OCI-LY7 (cell line): ENCODE measurements around the gene LRP1-AS.

Experiments used
- EZH2phosphoT487 ChIP-seq: fragments of 200-600 bp; sonication (generic); IDR thresholded peaks from 2 replicates; pipeline ENCODE4 v1.6.1; 2018; ENCODE audit warnings: low read depth, borderline replicate concordance, mild to moderate bottlenecking, mixed run types, antibody characterized with exemption, low read length, moderate library complexity, mixed read lengths
- TF ChIP-seq, protein P1 (sequence below): fragments of 200-600 bp; sonication (generic); conservative IDR thresholded peaks from 2 replicates; pipeline ENCODE4 v1.5.1; 2014; ENCODE audit warnings: mild to moderate bottlenecking, antibody characterized with exemption, low read length, moderate library complexity, mixed read lengths

DNA sequence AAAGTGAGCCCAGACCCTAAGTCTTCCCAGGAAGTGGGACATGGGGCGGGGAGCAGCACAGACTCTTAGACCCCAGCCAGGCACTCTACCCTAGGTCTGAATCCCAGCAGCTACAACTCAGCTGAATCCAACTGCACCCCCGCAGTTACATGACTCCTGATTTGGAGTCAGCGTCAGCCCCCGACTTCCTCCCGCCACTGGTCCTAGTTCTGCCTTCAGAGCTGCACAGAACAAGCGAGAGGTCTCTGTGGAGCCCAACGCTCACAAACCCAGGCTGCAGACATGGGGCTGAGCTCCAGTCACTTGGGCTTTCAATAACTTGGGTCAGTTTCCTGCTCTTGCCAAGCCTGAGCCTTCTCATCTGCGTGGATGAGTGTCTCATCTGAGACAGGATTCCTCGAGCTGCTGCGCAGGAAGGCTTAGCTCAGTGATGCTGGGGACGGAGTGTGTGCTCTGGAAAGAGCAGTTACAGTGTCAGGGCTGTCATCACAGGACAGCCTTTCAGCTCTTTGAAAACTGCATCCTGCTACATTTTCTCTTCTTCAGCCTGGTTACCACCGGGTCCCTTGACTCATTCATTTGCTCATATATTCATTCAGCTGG, 38.6 kb upstream of the LRP1-AS start:
- TF ChIP-seq, protein P1, sequence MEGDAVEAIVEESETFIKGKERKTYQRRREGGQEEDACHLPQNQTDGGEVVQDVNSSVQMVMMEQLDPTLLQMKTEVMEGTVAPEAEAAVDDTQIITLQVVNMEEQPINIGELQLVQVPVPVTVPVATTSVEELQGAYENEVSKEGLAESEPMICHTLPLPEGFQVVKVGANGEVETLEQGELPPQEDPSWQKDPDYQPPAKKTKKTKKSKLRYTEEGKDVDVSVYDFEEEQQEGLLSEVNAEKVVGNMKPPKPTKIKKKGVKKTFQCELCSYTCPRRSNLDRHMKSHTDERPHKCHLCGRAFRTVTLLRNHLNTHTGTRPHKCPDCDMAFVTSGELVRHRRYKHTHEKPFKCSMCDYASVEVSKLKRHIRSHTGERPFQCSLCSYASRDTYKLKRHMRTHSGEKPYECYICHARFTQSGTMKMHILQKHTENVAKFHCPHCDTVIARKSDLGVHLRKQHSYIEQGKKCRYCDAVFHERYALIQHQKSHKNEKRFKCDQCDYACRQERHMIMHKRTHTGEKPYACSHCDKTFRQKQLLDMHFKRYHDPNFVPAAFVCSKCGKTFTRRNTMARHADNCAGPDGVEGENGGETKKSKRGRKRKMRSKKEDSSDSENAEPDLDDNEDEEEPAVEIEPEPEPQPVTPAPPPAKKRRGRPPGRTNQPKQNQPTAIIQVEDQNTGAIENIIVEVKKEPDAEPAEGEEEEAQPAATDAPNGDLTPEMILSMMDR, result no peak
- TF ChIP-seq EZH2phosphoT487, result no peak
